ENCODE data around the gene FAM168A.

GRCh38 chr11:73425108-73425507 is 172.8 kb downstream of the FAM168A start:
- TF ChIP-seq, protein P1, sequence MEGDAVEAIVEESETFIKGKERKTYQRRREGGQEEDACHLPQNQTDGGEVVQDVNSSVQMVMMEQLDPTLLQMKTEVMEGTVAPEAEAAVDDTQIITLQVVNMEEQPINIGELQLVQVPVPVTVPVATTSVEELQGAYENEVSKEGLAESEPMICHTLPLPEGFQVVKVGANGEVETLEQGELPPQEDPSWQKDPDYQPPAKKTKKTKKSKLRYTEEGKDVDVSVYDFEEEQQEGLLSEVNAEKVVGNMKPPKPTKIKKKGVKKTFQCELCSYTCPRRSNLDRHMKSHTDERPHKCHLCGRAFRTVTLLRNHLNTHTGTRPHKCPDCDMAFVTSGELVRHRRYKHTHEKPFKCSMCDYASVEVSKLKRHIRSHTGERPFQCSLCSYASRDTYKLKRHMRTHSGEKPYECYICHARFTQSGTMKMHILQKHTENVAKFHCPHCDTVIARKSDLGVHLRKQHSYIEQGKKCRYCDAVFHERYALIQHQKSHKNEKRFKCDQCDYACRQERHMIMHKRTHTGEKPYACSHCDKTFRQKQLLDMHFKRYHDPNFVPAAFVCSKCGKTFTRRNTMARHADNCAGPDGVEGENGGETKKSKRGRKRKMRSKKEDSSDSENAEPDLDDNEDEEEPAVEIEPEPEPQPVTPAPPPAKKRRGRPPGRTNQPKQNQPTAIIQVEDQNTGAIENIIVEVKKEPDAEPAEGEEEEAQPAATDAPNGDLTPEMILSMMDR (IDR thresholded peaks at IDR 0.05) = no peak
- TF ChIP-seq POLR2A (IDR thresholded peaks at IDR 0.05) = no peak
